Measurements from ENCODE around the gene URB2.
"Not testable (repeated sequence)": the region's sequence is repeated elsewhere in the genome, so short reads cannot be mapped to it uniquely, and the experiment has no call there.

URB2 gene

DNA sequence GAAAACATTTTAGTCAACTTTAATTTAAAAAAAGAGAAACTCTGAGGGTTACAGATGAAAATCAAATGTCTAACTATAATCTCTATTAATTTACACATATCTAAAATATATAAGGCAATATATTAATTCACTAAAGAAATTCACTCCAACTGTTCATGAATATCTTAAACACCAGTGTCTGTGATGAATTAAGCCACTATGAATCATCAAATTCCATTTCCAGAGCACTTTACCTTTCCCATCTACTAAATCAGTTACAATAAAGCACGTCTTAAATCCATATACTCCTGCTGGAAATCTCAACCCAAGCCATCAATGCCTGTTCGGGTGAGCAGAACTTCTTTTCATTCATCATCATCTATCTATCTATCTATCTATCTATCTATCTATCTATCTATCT lies 4.4 kb upstream of the URB2 start:
- no peak overlapping the region for H3K27ac ChIP-seq
- DNase-seq (ENCODE audit: low spot score): peak; percentile 9
- ChIA-PET CTCF (no interaction called here), POLR2A (ENCODE audit: low non-redundant PET) (no interaction called here)
- TF ChIP-seq, protein P1, sequence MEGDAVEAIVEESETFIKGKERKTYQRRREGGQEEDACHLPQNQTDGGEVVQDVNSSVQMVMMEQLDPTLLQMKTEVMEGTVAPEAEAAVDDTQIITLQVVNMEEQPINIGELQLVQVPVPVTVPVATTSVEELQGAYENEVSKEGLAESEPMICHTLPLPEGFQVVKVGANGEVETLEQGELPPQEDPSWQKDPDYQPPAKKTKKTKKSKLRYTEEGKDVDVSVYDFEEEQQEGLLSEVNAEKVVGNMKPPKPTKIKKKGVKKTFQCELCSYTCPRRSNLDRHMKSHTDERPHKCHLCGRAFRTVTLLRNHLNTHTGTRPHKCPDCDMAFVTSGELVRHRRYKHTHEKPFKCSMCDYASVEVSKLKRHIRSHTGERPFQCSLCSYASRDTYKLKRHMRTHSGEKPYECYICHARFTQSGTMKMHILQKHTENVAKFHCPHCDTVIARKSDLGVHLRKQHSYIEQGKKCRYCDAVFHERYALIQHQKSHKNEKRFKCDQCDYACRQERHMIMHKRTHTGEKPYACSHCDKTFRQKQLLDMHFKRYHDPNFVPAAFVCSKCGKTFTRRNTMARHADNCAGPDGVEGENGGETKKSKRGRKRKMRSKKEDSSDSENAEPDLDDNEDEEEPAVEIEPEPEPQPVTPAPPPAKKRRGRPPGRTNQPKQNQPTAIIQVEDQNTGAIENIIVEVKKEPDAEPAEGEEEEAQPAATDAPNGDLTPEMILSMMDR (conservative IDR thresholded peaks at IDR 0.05; ENCODE audit: low read depth): no peak

DNA sequence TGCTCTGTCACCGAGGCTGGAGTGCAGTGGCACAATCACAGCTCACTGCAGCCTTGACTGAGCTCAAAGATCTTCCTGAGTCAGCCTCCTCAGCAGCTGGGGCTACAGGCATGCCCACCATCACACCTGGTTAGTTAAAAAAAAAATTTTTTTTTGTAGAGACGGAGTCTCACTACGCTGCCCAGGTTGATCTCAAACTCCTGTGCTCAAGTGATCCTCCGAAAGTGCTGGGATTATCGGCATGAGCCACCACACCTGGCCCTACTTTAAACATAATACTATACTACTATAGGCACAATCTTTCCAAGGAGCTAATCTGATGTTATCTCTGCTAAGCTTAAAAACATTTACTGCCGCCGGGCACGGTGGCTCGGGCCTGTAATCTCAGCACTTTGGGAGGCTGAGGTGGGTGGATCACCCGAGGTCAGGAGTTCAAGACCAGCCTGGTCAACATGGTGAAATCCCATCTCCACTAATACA lies 3.4 kb upstream of the URB2 start:
- CTCF ChIA-PET; DNase-seq (ENCODE audit: low spot score); POLR2A ChIA-PET (ENCODE audit: low non-redundant PET): not testable (repeated sequence)
- H3K27ac ChIP-seq: peak overlapping the region; percentile 3; the same call in 1 of the 2 replicates

DNA sequence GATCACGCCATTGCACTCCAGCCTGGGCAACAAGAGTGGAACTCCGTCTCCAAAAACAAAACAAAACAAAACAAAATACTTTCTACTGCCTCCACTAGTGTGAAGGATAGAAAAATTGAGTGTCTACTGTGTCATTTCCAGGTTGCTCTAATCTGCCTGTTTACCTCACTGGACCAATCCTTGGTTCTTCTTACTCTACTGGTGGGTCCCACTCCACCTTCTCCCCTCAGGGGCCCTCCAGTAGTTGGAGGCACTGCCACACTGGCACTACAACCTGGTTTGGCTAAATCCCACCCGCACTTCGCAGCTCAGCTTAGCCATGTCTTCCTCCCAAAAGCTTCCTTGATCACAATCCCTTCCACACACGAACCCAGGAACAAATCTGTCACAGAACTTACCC lies 2.8 kb upstream of the URB2 start:
- H3K27ac ChIP-seq: peak overlapping the region; percentile 3; the same call in 1 of the 2 replicates
- TF ChIP-seq, protein P1 (conservative IDR thresholded peaks at IDR 0.05; ENCODE audit: low read depth): no peak
- ChIA-PET CTCF (interaction anchor here (0.6 kb wide), 1 partner anchor 595 kb away, joined by 3 read pairs; no protein-coding TSS in a partner anchor), POLR2A (ENCODE audit: low non-redundant PET) (no interaction called here)
- no peak for DNase-seq (ENCODE audit: low spot score)

DNA sequence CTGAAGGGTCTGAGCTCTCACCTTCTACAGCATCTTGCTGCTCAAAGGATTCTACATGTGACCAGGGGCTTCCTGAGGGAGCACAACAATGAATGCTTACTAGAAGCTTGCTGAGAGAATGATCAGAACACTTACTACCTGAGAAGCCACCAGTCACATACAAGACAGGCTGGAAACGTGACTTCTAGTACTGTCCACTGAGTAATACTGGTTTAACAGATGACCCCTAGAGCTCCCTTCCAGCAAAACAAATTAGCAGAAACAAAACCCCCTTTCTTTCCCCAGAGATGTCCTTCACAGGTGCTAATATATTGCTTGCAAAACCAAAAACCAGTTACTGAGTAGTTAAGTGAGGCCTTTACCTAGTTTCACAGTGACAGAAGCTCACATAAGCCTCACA lies 2.2 kb upstream of the URB2 start:
- ChIA-PET POLR2A (ENCODE audit: low non-redundant PET) (no interaction called here), CTCF (interaction anchor here (0.6 kb wide), 2 partner anchors 25 to 594 kb away, joined by 3 read pairs; no protein-coding TSS in a partner anchor)
- no peak for DNase-seq (ENCODE audit: low spot score)
- H3K27ac ChIP-seq: no peak overlapping the region
- TF ChIP-seq, protein P1 (conservative IDR thresholded peaks at IDR 0.05; ENCODE audit: low read depth): no peak

DNA sequence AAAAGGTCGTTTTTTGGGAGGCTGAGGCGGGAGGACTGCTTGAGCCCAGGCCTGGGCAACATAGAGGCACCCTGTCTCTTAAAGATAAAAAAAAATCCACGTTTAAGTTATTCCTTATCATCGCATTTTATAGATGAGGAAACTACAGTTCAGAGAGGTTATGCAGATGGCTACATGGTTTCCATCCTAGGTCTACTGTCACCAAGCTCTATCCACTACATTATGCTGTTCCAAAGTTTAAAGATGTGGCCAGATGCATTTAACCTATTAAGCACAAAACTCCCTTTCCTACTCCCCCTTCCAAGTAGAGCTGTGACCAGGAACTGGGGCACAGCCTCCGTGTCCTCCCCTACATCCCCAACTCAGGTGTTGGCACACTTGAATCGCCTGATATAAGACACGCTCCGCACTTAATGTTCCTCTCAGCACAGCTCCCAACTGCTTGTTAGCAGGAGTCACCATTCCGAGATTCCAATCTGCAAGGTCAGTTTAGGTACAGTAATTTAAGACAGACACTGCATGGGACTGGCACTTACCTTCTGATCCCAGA lies 1.5 kb upstream of the URB2 start:
- no peak for DNase-seq (ENCODE audit: low spot score)
- H3K27ac ChIP-seq: peak overlapping the region; percentile 87
- ChIA-PET CTCF (interaction anchor here (0.6 kb wide), 1 partner anchor 26 kb away, joined by 3 read pairs; no protein-coding TSS in a partner anchor), POLR2A (ENCODE audit: low non-redundant PET) (no interaction called here)
- TF ChIP-seq, protein P1 (conservative IDR thresholded peaks at IDR 0.05; ENCODE audit: low read depth): no peak

DNA sequence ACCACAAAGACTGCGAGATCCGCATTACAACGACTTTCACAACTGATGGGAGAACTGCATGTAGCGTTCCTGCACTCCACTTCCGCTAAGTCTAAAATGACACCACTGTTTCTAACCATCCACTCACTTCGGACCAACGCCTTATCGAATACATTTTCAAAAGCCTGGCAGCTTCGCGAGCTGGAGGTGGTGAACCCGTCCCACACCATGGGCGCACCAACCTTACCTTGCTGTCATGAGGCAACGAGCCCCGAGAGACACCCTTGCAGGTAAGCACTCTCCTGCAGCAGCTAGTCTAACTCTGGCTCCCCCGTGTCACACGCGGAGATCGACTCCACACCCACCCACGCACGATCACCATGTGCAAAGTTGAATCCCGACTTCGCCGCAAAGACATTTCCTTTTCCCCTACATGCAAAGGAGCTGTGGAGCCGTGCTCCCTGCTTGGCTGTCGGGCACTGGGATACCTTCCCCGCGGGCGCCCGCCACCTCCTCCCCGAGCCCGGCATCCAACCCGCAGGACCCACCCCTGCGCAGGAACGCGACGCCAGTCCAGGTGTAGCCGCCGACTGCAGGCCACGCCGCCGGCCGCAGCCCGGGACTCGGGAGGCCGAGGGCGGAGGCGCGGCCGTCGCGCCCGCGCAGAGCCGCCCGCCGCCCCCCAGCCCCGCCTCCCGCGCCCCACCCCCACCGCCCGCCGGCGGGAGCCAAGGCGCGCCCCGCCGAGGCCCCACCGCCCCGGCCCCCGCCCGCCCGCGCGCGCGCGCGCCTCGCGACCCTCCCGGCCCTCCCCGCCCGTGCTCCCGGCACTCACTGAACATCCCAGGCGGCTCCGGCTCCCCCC lies 754 bp upstream of the URB2 start:
- H3K27ac ChIP-seq: peak overlapping the region; percentile 87
- TF ChIP-seq, protein P1 (conservative IDR thresholded peaks at IDR 0.05; ENCODE audit: low read depth): no peak
- CTCF ChIA-PET: no interaction called here
- DNase-seq (ENCODE audit: low spot score): peak; percentile 75
- POLR2A ChIA-PET (ENCODE audit: low non-redundant PET): no interaction called here

DNA sequence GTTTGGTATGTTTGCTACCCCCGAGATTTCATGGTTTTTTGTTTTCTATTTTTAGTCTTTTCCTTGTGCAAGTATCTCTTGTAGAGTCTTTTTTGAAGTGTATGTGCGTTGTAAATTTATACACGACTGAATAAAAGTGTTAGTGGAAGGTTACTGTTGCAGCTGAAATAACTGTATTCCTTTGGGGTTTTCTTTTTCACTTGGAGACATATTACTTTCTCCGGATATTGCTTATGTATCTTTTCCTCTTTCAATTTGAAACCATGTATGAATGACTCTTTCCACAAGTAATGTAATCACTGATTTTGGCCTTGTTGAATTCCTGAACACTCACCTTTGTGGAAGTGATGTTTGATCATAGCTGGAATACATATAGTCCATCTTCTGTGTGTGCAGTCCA lies 956 bp downstream of the URB2 start:
- ChIA-PET CTCF (interaction anchor here (1.0 kb wide), 1 partner anchor 68 kb away, joined by 3 read pairs; the partner anchor contains the start of gene ABCB10), POLR2A (ENCODE audit: low non-redundant PET) (interaction anchor here (1.0 kb wide), 1 partner anchor 68 kb away, joined by 3 read pairs; the partner anchor contains the start of gene ABCB10)
- peak; percentile 5 for DNase-seq (ENCODE audit: low spot score)
- H3K27ac ChIP-seq: no peak overlapping the region
- TF ChIP-seq, protein P1 (conservative IDR thresholded peaks at IDR 0.05; ENCODE audit: low read depth): no peak
